HL-60 (cell line): ENCODE results near the gene SAMD9L.

Experiments used
- DNase-seq, 2 experiments: peaks; one replicate each; pipeline ENCODE4 v3.0.0-alpha.2; 2010 to 2020; ENCODE audit warnings: low read depth in 1 of 2, low spot score in 1 of 2
- H3K27ac ChIP-seq: fragments of 250-450 bp; sonication (Bioruptor Pico); replicated peaks from 2 replicates; pipeline ENCODE4 v1.5.1; 2020; ENCODE audit warnings: mild to moderate bottlenecking, moderate library complexity
- H3K27me3 ChIP-seq: fragments of 250-450 bp; sonication (Bioruptor Pico); 2 replicates; pipeline ENCODE4 v1.5.1; 2021; ENCODE audit warnings: mild to moderate bottlenecking, moderate library complexity; ENCODE audit not compliant: insufficient read depth, poor library complexity, severe bottlenecking
- H3K4me3 ChIP-seq: replicated peaks from 2 replicates; pipeline ENCODE4 v1.5.1; 2011; ENCODE audit warnings: mild to moderate bottlenecking, control low read depth, low read length; ENCODE audit not compliant: insufficient read depth
- GABPA ChIP-seq: IDR thresholded peaks from 2 replicates; pipeline ENCODE4 v1.6.1; 2012; ENCODE audit warnings: low read depth
- POLR2AphosphoS5 ChIP-seq: IDR thresholded peaks from 2 replicates; pipeline ENCODE4 v1.6.1; 2012; ENCODE audit warnings: low read depth
- SPI1 ChIP-seq: IDR thresholded peaks from 2 replicates; pipeline ENCODE4 v1.6.1; 2012; ENCODE audit warnings: low read depth, mild to moderate bottlenecking, borderline replicate concordance
- long read RNA-seq: library from polyadenylated mRNA; unstranded; transcript quantifications from one replicate; pipeline ENCODE4 v2.0.0, GENCODE V29; 2020
- TF ChIP-seq, protein P1 (sequence below): IDR thresholded peaks from one replicate; pipeline ENCODE4 v1.5.1; 2011; ENCODE audit warnings: low read length, control low read depth, inconsistent platforms; ENCODE audit not compliant: insufficient read depth
- TF ChIP-seq, protein P2 (sequence below): IDR thresholded peaks from 2 replicates; pipeline ENCODE4 v1.6.1; 2012; ENCODE audit warnings: low read depth; ENCODE audit not compliant: insufficient replicate concordance

Gene SAMD9L
- long read RNA-seq, partial matches to known transcripts: 0 of 3 reads
- long read RNA-seq, other reads (novel, unspliced or antisense): 1 of 3 reads

DNA sequence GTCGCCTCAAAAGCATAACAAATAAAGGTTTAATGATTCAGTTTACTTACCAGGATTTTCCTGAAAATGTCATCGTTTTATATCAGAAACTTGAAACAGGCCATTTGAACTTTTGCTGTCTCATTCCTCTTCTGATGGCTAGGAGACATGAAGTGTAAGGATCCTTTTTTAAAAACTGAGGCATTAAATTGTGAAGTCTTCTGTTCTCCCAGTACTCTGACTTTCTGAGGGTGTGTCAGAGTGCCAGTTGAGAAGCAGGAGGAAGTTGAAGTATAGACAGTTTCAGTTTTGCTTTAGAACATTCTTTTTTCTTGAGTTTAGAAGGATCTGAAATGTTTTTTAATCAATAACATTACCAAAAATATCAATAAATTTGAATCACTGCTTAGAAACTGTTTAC is at the start of gene SAMD9L:
Gene SAMD9L, minus strand, starts transcription at position 242 of the 400 bp plus-strand sequence. CDS start 12,414 bp downstream, outside the sequence.
- no peaks in the 10 kb centered on the region for H3K27me3 ChIP-seq
- H3K27ac ChIP-seq: peak within 1 kb of the TSS; percentile 65
- peak in 1 of 2 experiments; percentile 20 for DNase-seq
- peak within 1 kb of the TSS; percentile 33 for H3K4me3 ChIP-seq
- TF ChIP-seq, protein P1, sequence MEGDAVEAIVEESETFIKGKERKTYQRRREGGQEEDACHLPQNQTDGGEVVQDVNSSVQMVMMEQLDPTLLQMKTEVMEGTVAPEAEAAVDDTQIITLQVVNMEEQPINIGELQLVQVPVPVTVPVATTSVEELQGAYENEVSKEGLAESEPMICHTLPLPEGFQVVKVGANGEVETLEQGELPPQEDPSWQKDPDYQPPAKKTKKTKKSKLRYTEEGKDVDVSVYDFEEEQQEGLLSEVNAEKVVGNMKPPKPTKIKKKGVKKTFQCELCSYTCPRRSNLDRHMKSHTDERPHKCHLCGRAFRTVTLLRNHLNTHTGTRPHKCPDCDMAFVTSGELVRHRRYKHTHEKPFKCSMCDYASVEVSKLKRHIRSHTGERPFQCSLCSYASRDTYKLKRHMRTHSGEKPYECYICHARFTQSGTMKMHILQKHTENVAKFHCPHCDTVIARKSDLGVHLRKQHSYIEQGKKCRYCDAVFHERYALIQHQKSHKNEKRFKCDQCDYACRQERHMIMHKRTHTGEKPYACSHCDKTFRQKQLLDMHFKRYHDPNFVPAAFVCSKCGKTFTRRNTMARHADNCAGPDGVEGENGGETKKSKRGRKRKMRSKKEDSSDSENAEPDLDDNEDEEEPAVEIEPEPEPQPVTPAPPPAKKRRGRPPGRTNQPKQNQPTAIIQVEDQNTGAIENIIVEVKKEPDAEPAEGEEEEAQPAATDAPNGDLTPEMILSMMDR: no peak
- no peak for TF ChIP-seq POLR2AphosphoS5
- no peak for TF ChIP-seq GABPA
- TF ChIP-seq, protein P2, sequence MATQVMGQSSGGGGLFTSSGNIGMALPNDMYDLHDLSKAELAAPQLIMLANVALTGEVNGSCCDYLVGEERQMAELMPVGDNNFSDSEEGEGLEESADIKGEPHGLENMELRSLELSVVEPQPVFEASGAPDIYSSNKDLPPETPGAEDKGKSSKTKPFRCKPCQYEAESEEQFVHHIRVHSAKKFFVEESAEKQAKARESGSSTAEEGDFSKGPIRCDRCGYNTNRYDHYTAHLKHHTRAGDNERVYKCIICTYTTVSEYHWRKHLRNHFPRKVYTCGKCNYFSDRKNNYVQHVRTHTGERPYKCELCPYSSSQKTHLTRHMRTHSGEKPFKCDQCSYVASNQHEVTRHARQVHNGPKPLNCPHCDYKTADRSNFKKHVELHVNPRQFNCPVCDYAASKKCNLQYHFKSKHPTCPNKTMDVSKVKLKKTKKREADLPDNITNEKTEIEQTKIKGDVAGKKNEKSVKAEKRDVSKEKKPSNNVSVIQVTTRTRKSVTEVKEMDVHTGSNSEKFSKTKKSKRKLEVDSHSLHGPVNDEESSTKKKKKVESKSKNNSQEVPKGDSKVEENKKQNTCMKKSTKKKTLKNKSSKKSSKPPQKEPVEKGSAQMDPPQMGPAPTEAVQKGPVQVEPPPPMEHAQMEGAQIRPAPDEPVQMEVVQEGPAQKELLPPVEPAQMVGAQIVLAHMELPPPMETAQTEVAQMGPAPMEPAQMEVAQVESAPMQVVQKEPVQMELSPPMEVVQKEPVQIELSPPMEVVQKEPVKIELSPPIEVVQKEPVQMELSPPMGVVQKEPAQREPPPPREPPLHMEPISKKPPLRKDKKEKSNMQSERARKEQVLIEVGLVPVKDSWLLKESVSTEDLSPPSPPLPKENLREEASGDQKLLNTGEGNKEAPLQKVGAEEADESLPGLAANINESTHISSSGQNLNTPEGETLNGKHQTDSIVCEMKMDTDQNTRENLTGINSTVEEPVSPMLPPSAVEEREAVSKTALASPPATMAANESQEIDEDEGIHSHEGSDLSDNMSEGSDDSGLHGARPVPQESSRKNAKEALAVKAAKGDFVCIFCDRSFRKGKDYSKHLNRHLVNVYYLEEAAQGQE: no peak
- no peak for TF ChIP-seq SPI1

DNA sequence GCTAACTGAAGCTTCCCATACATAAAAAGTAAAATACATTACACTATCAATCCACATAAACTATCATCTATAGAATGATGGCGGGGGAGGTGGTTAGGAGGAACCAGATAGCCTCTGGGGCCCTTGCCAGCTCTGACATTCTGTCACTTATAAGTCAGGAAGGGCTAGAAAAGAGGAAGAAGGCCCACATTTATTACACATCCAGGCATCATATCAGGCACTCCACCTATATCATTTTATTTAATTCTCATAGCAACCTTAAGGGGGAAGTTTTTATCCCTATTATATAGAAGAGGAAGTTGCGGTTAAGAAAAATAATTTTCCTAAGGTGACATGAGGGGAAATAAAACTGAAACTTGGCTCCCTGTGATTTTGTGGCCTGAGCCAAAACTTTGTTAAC is 48.2 kb upstream of the SAMD9L start:
- peak; percentile 56; the same call in 1 of the 2 replicates for TF ChIP-seq SPI1
- TF ChIP-seq, protein P2: no peak
- no peaks in the 10 kb centered on the region for H3K27me3 ChIP-seq
- DNase-seq: peak in 1 of 2 experiments; percentile 23
- no peak overlapping the region for H3K4me3 ChIP-seq
- H3K27ac ChIP-seq: no peak overlapping the region

DNA sequence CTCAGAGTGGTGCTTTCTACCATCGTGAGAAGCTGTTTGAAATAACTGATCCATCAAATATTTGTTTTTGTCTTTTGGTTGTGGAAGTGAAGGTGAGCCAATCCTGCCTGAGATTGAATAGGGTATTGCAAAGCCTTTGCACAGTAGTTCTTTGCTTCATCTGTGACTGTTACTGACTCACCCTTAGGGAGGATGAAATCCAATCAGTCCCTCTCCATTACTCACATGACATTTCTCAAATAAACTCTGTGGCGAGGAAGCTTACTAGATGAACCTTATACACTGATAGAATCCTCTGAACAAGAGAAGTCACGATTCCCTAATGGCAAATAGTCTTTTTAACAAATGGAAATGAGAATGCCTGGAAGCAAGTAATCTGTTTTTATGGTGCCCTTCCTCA is 46.2 kb upstream of the SAMD9L start:
- DNase-seq: no peak
- TF ChIP-seq, protein P1: no peak
- TF ChIP-seq, protein P2: no peak
- TF ChIP-seq POLR2AphosphoS5: no peak
- Histone ChIP-seq H3K27ac (no peak overlapping the region), H3K4me3 (no peak overlapping the region), H3K27me3 (peaks cover 8% of the 10 kb centered on the region)
